Adrenal gland (tissue), 5 donors: ENCODE measurements around the gene STIM1.

ENCODE experiments used
- POLR2A ChIP-seq, 2 donors: fragments of 450-650 bp; IDR thresholded peaks; one replicate each; pipeline ENCODE4 v1.6.1; 2017; ENCODE audit warnings: antibody characterized with exemption in 2 of 2, mild to moderate bottlenecking in 2 of 2, moderate library complexity in 1 of 2
- TF ChIP-seq, protein P1 (sequence below), 6 experiments: fragments of 450-650 bp in 4 of 6; fragments of 200-600 bp in 2 of 6; sonication (generic) in 1 of 6; IDR thresholded peaks; 1 replicate in 5 of 6; 2 replicates in 1 of 6; pipeline versions ENCODE4 v1.5.1 to v1.8.0; 2016 to 2021; ENCODE audit warnings: antibody characterized with exemption in 6 of 6, mild to moderate bottlenecking in 2 of 6, moderate library complexity in 1 of 6
- donor health status: DM: no; HTN: no; CAD: no.

DNA sequence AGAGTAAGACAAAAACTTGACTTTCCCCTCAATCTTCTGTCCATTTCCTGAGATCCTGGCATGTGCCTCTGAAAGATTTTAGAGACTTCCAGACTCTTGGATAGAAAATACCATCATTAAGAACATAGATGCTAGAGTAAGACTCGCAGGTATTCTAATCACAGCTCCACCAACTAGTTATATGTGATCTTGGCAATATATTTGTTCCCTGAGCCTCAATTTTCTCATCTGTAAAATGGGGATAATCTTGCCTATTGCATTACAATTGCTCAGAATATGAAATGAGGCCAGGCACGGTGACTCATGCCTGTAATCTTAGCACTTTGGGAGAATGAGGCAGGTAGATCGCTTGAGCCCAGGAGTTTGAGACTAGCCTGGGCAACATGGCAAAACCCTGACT is 25.4 kb upstream of the STIM1 start:
- TF ChIP-seq, protein P1, sequence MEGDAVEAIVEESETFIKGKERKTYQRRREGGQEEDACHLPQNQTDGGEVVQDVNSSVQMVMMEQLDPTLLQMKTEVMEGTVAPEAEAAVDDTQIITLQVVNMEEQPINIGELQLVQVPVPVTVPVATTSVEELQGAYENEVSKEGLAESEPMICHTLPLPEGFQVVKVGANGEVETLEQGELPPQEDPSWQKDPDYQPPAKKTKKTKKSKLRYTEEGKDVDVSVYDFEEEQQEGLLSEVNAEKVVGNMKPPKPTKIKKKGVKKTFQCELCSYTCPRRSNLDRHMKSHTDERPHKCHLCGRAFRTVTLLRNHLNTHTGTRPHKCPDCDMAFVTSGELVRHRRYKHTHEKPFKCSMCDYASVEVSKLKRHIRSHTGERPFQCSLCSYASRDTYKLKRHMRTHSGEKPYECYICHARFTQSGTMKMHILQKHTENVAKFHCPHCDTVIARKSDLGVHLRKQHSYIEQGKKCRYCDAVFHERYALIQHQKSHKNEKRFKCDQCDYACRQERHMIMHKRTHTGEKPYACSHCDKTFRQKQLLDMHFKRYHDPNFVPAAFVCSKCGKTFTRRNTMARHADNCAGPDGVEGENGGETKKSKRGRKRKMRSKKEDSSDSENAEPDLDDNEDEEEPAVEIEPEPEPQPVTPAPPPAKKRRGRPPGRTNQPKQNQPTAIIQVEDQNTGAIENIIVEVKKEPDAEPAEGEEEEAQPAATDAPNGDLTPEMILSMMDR (IDR thresholded peaks at IDR 0.05) = no peak
- no peak for TF ChIP-seq POLR2A (IDR thresholded peaks at IDR 0.05)
